ENCODE data around the gene FAM163A.
"Not testable (repeated sequence)": the region's sequence is repeated elsewhere in the genome, so short reads cannot be mapped to it uniquely, and the experiment has no call there.

FAM163A gene

GRCh38 chr1:179794146-179794545 is 51.1 kb downstream of the FAM163A start:
- no peak for DNase-seq (ENCODE audit: low spot score)

GRCh38 chr1:179794669-179795068 is 51.6 kb downstream of the FAM163A start:
- no peak for DNase-seq (ENCODE audit: low spot score)

DNA sequence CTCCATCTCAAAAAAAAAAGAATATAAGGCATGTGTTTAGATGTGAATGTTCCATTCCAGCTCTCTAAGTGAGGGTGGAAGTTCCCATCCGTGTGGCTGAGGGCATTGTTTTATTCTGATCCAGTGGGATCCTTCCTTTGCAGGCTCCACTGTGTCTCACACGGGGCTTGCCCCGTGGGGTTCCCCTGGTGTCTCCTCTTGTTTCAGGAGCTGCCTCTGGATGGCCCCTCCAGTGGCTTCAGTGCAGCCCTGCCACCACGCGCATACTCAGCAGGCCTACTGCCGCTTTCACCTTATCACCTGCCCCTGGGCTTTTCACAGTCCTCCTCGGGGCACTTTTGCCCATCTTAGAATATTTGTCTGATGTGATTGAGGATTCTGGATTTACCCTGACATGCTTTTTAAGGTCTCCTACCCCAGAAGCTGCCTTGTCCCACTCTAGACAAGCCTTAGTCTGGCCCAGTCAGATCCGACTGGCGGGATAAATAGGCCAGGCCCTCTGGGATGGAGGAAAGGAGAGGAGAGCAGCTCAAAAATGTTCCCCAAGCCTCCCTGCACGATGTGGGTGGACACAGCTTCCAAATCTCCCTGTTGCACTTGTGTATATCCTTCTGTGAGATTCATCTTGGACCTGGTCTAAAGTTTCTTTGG is 55.2 kb downstream of the FAM163A start:
- no peak for DNase-seq (ENCODE audit: low spot score)

- no peak for DNase-seq (ENCODE audit: low spot score)
Observed at GRCh38 chr1:179798864-179799516, 55.9 kb downstream of the FAM163A start.

GRCh38 chr1:179800481-179800880 is 57.4 kb downstream of the FAM163A start:
- no peak for DNase-seq (ENCODE audit: low spot score)

DNA sequence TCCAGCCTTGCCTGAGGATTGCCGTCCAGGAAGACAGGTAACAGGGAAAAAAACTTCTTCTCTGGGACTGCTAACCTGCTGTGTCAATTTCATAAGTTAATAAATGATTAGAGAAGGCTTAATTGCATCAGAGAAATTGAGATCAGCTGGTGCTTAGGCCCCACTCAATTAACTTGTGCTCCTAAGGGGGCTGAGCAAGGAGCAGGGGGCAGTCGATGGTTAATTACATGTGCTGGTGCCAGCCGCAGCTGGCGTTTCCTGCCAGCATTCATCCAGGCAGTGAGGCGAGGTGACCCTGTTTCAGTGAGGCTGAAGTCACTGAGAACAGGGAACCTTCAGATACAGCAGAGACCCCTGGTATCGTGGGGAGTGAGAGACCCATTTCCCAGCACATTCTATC is 60.0 kb downstream of the FAM163A start:
- DNase-seq (ENCODE audit: low spot score) = no peak

GRCh38 chr1:179803918-179804317 is 60.8 kb downstream of the FAM163A start:
- no peak for DNase-seq (ENCODE audit: low spot score)

- DNase-seq (ENCODE audit: low spot score) = not testable (repeated sequence)
Observed at GRCh38 chr1:179804417-179804816, 61.3 kb downstream of the FAM163A start.

GRCh38 chr1:179805291-179806195 is 62.5 kb downstream of the FAM163A start:
- no peak for DNase-seq (ENCODE audit: low spot score)

DNA sequence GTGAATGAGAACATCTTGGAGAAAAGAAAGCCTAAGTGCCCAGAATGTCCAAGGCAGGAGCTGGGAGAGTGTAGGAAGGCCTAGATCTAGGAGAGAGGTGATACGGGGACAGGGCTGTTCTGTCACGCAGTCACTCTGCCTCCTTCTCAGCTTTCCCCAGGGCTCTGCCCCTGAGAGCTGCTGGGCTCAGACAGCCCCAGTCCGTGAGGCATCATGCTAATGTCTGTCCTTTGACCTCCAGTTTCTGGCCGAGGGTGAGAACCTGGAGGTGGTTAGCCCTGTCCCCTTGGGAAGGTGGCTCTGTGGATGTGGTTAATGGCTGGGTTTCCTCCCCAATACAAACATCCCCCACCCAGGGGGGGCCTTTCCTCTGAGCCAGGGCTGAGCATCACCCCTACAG is 63.2 kb downstream of the FAM163A start:
- DNase-seq (ENCODE audit: low spot score) = no peak

GRCh38 chr1:179807291-179807690 is 64.2 kb downstream of the FAM163A start:
- no peak for DNase-seq (ENCODE audit: low spot score)

DNA sequence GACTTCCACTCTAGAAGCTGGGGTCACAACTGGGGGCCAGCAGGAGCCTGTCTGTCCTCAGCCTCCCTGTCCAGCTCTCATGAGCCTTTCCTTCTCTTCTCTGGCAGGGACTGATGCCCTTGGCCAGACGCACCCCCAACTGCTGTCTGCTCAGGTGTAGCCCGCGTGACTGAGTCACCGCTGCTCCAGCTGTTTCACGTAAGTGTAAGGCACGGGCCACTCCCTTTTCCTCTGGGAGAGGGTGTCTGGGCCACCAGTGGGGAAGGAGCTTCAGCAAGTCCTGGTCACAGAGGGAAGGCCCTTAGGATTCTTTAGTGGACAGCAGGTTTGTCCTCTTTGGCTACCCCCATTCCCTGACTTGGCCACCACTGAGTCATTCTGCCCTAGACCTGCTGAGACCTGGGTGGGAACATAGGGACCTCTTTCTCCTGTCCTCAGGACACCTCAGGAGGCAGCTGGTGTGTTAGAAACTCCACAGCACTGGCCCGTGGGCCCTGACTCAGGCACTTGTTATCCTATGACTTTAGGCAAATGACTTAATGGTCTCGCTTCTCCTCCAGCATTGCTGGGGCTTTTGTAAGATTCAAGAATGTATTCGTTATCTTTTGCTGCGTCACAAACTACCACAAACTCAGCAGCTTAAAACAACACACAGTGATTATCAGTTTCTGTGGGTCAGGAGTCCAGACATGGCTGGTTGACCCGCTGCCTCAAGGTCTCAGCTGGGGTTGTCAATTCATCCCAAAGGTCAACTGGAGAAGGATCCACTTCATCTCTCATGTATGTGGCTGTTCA is 64.8 kb downstream of the FAM163A start:
- no peak for DNase-seq (ENCODE audit: low spot score)

- no peak for DNase-seq (ENCODE audit: low spot score)
Observed at GRCh38 chr1:179808503-179808902, 65.4 kb downstream of the FAM163A start.

DNA sequence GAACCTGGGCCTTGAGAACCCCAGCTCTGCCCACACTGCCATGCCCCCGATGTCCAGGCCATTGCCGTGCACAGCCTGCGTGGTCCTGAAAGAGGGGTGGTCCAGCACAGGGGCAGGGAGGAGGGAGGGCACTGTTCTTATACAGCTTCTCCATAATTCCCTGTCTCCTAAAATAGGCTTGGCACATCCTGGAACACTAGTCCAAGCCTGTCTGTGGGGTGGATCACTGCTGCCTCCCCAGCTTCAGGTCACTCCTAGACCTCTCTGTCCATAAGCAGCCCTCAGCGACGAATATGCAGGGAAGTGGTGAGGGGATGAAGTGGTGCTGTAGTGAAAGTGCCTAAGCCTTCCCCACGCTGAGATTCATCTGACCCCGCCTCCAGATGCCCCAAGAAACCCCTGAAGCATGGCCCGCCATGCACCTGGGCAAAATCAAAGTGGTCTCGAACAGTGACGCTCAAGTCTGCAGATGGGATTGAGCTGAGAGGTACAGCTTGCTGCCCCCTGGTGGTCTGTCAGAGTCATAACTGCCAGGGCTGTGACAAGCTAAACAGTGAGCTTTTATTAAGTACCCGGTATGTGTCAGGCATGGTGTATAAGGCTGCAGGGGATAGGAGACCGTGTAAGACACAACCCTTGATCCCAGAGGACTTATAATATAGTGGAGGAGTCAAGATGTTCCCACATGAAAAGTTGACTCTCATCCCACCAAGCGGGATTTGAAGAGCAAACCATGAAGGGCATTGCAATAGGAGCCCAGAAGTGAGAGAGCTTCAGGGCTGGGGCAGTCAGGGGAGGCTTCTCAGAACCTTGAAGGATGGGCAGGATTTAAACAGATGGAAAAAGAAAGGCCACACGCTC is 66.6 kb downstream of the FAM163A start:
- peak; percentile 72 for DNase-seq (ENCODE audit: low spot score)

- no peak for DNase-seq (ENCODE audit: low spot score)
Observed at GRCh38 chr1:179810367-179810715, 67.2 kb downstream of the FAM163A start.

GRCh38 chr1:179812501-179813292 is 69.6 kb downstream of the FAM163A start:
- no peak for DNase-seq (ENCODE audit: low spot score)

DNA sequence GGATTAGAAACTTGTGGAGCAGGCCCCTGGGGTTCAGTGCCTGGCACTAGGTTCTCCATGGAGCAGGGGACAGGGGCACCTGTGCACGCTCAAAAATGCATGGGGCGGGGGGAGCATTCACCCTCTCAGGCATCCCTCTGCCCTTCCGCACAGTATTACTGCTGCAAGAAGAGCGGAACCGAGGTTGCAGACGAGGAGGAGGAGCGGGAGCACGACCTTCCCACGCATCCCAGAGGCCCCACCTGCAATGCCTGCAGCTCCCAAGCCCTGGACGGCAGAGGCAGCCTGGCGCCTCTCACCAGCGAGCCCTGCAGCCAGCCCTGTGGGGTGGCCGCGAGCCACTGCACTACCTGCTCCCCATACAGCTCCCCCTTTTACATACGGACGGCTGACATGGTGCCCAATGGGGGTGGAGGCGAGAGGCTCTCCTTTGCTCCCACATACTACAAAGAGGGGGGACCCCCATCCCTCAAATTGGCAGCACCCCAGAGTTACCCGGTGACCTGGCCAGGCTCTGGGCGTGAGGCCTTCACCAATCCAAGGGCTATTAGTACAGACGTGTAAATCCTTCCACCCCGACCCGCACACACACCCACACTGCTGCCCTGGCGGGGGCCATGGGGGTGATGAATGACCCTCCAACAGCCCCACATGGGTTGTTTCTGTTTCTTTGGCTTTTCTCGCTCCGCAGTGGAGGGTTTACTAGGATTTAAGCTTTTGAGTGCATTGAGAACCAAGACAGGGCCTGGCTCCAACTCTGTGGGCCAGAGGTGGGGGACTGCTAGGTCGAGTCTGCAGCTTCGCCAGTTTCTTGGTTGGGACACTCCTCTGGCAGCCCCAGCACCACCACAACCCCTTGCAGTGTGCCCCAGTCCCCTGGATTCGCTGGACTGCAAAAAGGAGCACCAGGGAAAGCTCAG is 70.8 kb downstream of the FAM163A start:
- DNase-seq (ENCODE audit: low spot score) = no peak

GRCh38 chr1:179814546-179814838 is 71.4 kb downstream of the FAM163A start:
- no peak for DNase-seq (ENCODE audit: low spot score)

- DNase-seq (ENCODE audit: low spot score) = no peak
Observed at GRCh38 chr1:179815641-179816040, 72.5 kb downstream of the FAM163A start.

Measured in pons (tissue), 1 donor.